IPS-NIHi7 (cell line): ENCODE results near the gene SPACA4.
"Not testable (repeated sequence)": the region's sequence is repeated elsewhere in the genome, so short reads cannot be mapped to it uniquely, and the experiment has no call there.

Experiments used
- DNase-seq: peaks from one replicate; pipeline ENCODE4 v3.0.0; 2012; ENCODE audit warnings: mixed read lengths; ENCODE audit errors: extremely low spot score

SPACA4 gene

GRCh38 chr19:48618916-48619691, 12.6 kb downstream of the SPACA4 start, which contains the start of the genes RPL18 and SPHK2:
Gene RPL18, minus strand, starts transcription at chr19:48619178. Its CDS starts 35 bp downstream, at chr19:48619143.
Gene SPHK2, plus strand, starts transcription at chr19:48619506. Its CDS starts 1,009 bp downstream, at chr19:48620515.
- DNase-seq: peak; percentile 93

- no peak for DNase-seq
Measured at GRCh38 chr19:48619692-48620585, 13.4 kb downstream of the SPACA4 start.

- DNase-seq: no peak
Measured at GRCh38 chr19:48623556-48624066, 17.1 kb downstream of the SPACA4 start.

- peak; percentile 93 for DNase-seq
Measured at GRCh38 chr19:48624067-48624594, 17.6 kb downstream of the SPACA4 start.

GRCh38 chr19:48624791-48625723, 18.5 kb downstream of the SPACA4 start:
- DNase-seq: no peak

- no peak for DNase-seq
Measured at GRCh38 chr19:48625891-48626327, 19.4 kb downstream of the SPACA4 start.

- DNase-seq: no peak
Measured at GRCh38 chr19:48627201-48627864, 20.8 kb downstream of the SPACA4 start.

GRCh38 chr19:48627865-48628314, 21.3 kb downstream of the SPACA4 start:
- no peak for DNase-seq

GRCh38 chr19:48628486-48629296, 22.1 kb downstream of the SPACA4 start:
- no peak for DNase-seq

GRCh38 chr19:48629297-48629598, 22.7 kb downstream of the SPACA4 start:
- DNase-seq: no peak

GRCh38 chr19:48629599-48630295, 23.2 kb downstream of the SPACA4 start:
- DNase-seq: peak; percentile 86

GRCh38 chr19:48630296-48631063, 23.9 kb downstream of the SPACA4 start:
- peak; percentile 53 for DNase-seq

GRCh38 chr19:48631225-48631624, 24.7 kb downstream of the SPACA4 start:
- no peak for DNase-seq

GRCh38 chr19:48632286-48632685, 25.7 kb downstream of the SPACA4 start:
- DNase-seq: not testable (repeated sequence)

GRCh38 chr19:48632692-48633147, 26.2 kb downstream of the SPACA4 start:
- DNase-seq: no peak

GRCh38 chr19:48633148-48634035, 26.9 kb downstream of the SPACA4 start:
- DNase-seq: no peak

- no peak for DNase-seq
Measured at GRCh38 chr19:48634036-48634342, 27.4 kb downstream of the SPACA4 start.
